ENCODE measurements around the gene MATCAP1. TPM values are rescaled to one million over a fixed set of nuclear protein-coding genes. Genes with fewer than 3 reads are reported as not detected.

The MATCAP1 gene
- total RNA-seq, 1 experiment from 2014 or later, result 22.2 TPM

DNA sequence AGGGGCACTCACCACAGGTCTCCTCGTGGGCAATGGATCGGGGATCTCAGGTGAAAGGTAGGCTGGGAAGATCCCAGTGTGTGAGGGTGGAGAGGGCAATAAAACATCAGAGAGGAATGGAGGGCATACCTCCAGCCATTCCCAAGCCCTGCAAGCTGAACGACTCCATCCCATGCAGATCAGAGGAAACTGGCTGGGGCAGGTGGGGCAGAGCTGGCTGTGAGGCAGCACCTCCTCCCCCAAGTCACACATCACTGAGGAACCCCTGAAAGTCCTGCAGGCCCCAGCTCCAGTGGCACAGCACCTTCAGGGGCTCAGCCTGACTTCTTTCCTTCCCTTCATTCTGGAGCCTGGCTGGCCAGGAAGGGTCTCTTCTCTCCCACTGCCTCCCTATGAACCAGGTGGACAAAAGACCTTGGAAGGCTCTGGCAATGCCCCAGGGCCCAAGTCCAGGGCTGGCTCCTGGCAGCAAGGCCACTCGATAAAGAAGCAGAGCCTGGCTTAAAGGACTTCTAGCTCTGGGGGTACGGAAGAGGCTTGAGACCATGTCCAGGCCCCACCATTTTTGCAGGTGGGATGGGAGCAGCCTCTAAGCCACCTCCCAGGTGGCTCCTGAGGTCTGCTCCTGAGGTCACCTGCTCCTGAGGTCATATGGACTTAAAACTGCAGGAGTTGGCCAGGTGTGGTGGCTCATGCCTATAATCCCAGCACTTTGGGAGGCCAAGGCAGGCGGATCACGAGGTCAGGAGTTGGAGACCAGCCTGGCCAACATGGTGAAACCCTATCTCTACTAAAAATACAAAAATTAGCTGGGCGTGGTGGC, 29.6 kb upstream of the MATCAP1 start:
- peaks cover 13% of the 10 kb centered on the region for H3K36me3 Mint-ChIP-seq (ENCODE audit: insufficient read depth, unreplicated experiment)
- peaks cover 15% of the 10 kb centered on the region; the same call in 1 of the 2 replicates for H3K4me1 ChIP-seq
- TF ChIP-seq CTCF (IDR thresholded peaks at IDR 0.05; ENCODE audit: insufficient read depth in 1 of 2, low read depth in 1 of 2, low read length in 1 of 2, severe bottlenecking in 1 of 2, unreplicated experiment in 1 of 2), result no peak
- DNase-seq, result no peak
- H3K4me3 ChIP-seq (ENCODE audit: low read depth, low read length), result no peak overlapping the region
- H3K27me3 ChIP-seq (replicated peaks; ENCODE audit: control insufficient read depth, insufficient read depth, low read length), result no peaks in the 10 kb centered on the region
- H3K27me3 Mint-ChIP-seq (ENCODE audit: insufficient read depth, unreplicated experiment), result no peaks in the 10 kb centered on the region
- no peak overlapping the region for H3K4me3 Mint-ChIP-seq (ENCODE audit: unreplicated experiment)
- no peak overlapping the region for H3K27ac Mint-ChIP-seq (ENCODE audit: unreplicated experiment)
- H3K4me1 Mint-ChIP-seq (ENCODE audit: low read depth, unreplicated experiment), result peaks cover 7% of the 10 kb centered on the region
- POLR2A ChIA-PET, result interaction anchor here (1.0 kb wide), 1 partner anchor 13 kb away, joined by 4 read pairs; the partner anchor contains the start of gene TMEM208
- no TSS peak for BruUV-seq (replicated peaks)
- no peaks in the 10 kb centered on the region for H3K9me3 ChIP-seq
- intact Hi-C loops (cut with micrococcal nuclease; ENCODE audit: unreplicated experiment), result no loop called here
- CTCF ChIA-PET, result no interaction called here
- no peaks in the 10 kb centered on the region for H3K9me3 Mint-ChIP-seq (ENCODE audit: unreplicated experiment)
- H3K36me3 ChIP-seq (ENCODE audit: control insufficient read depth, insufficient read depth, low read length), result no peaks in the 10 kb centered on the region

DNA sequence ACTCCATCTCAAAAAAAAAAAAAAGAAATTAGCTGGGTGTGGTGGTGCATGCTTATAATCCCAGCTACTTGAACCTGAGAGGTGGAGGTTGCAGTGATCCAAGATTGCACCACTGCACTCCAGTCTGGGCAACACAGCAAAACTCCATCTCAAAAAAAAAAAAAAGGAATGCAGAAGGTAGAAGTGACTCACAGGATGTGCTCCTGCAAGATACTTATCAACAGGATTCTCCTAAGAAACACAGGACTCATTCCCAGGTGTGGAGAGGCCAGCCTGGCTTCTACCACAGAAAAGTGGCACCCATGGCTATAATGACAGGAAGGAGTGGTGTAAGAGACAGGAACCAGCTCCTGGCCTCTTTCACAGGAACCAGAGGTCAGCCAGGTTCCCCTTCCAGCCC, 29.0 kb upstream of the MATCAP1 start:
- no peaks in the 10 kb centered on the region for H3K27me3 ChIP-seq (replicated peaks; ENCODE audit: control insufficient read depth, insufficient read depth, low read length)
- H3K27me3 Mint-ChIP-seq (ENCODE audit: insufficient read depth, unreplicated experiment), result no peaks in the 10 kb centered on the region
- no peak overlapping the region for H3K4me3 Mint-ChIP-seq (ENCODE audit: unreplicated experiment)
- H3K36me3 Mint-ChIP-seq (ENCODE audit: insufficient read depth, unreplicated experiment), result peaks cover 14% of the 10 kb centered on the region
- no peaks in the 10 kb centered on the region for H3K9me3 Mint-ChIP-seq (ENCODE audit: unreplicated experiment)
- H3K4me1 ChIP-seq, result peaks cover 17% of the 10 kb centered on the region; the same call in 1 of the 2 replicates
- no peak for TF ChIP-seq CTCF (IDR thresholded peaks at IDR 0.05; ENCODE audit: insufficient read depth in 1 of 2, low read depth in 1 of 2, low read length in 1 of 2, severe bottlenecking in 1 of 2, unreplicated experiment in 1 of 2)
- intact Hi-C loops (cut with micrococcal nuclease; ENCODE audit: unreplicated experiment), result no loop called here
- no peaks in the 10 kb centered on the region for H3K9me3 ChIP-seq
- H3K4me3 ChIP-seq (ENCODE audit: low read depth, low read length), result no peak overlapping the region
- DNase-seq, result no peak
- H3K27ac Mint-ChIP-seq (ENCODE audit: unreplicated experiment), result no peak overlapping the region
- no TSS peak for BruUV-seq (replicated peaks)
- POLR2A ChIA-PET, result no interaction called here
- H3K36me3 ChIP-seq (ENCODE audit: control insufficient read depth, insufficient read depth, low read length), result no peaks in the 10 kb centered on the region
- CTCF ChIA-PET, result interaction anchor here (2.5 kb wide), 1 partner anchor 14 kb away, joined by 5 read pairs; the partner anchor contains the start of gene ELMO3
- peaks cover 7% of the 10 kb centered on the region for H3K4me1 Mint-ChIP-seq (ENCODE audit: low read depth, unreplicated experiment)

DNA sequence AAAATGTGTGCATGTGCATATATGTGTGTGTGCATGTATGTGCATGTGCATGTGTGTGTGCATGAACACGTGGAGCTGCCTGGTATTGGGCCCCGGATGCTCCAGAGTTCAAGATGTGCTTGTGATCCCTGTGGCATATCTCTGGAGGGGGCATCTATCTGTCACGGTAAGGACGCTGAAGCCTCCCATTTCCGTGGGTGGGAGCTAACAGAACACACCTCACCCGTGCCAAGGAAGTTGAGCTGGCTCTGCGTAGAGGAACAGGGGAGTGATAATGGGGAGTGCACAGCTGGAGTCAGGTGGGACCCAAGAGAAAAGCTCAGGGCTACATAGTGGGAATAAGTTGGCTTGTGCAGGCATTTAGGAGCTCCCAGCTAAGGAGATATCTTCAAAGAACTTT, 27.9 kb upstream of the MATCAP1 start:
- Mint-ChIP-seq H3K4me3 (ENCODE audit: unreplicated experiment) (no peak overlapping the region), H3K27ac (ENCODE audit: unreplicated experiment) (no peak overlapping the region), H3K27me3 (ENCODE audit: insufficient read depth, unreplicated experiment) (no peaks in the 10 kb centered on the region), H3K9me3 (ENCODE audit: unreplicated experiment) (no peaks in the 10 kb centered on the region), H3K4me1 (ENCODE audit: low read depth, unreplicated experiment) (peaks cover 8% of the 10 kb centered on the region), H3K36me3 (ENCODE audit: insufficient read depth, unreplicated experiment) (peaks cover 20% of the 10 kb centered on the region)
- DNase-seq, result no peak
- ChIA-PET POLR2A (no interaction called here), CTCF (interaction anchor here (0.7 to 2.5 kb wide), 2 partner anchors 13 to 258 kb away, joined by 3 to 5 read pairs; partner anchors contain the start of gene ELMO3)
- H3K36me3 ChIP-seq (ENCODE audit: control insufficient read depth, insufficient read depth, low read length), result no peaks in the 10 kb centered on the region
- H3K4me1 ChIP-seq, result peaks cover 28% of the 10 kb centered on the region; the same call in 1 of the 2 replicates
- no peak overlapping the region for H3K4me3 ChIP-seq (ENCODE audit: low read depth, low read length)
- no TSS peak for BruUV-seq (replicated peaks)
- no peak for TF ChIP-seq CTCF (IDR thresholded peaks at IDR 0.05; ENCODE audit: insufficient read depth in 1 of 2, low read depth in 1 of 2, low read length in 1 of 2, severe bottlenecking in 1 of 2, unreplicated experiment in 1 of 2)
- no peaks in the 10 kb centered on the region for H3K27me3 ChIP-seq (replicated peaks; ENCODE audit: control insufficient read depth, insufficient read depth, low read length)
- no peaks in the 10 kb centered on the region for H3K9me3 ChIP-seq
- intact Hi-C loops (cut with micrococcal nuclease; ENCODE audit: unreplicated experiment), result no loop called here

All from Caco-2 (cell line).